Measurements from ENCODE around the gene FEZ2. TPM values are rescaled to one million over a fixed set of nuclear protein-coding genes. Genes with fewer than 3 reads are reported as not detected.

FEZ2 gene
- total and polyA plus RNA-seq, 2 of the 8 experiments (the other 6 are each of a cell fraction or from before 2014, with no cell fraction given): 7.5 to 16.4 TPM

DNA sequence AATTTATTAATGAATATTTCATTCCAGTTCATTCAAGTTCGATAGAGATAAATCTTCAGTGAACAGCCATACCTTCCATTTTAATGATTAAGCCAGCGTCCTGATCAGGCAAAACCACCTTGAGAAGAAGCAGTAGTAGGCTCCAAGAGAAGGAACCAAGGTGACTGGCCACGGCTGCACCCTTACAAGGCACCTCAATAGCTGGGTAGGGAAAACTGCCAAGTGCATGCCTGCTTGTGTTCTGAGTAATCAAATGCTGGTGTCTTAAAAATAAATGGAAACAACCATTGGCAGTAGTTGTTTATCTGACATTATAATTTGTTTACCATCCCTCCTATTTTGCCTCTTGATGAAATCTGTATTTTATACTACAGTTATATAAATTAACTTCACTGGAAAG is 10.0 kb upstream of the FEZ2 start:
- WGBS, 2 experiments (ENCODE audit: extremely low coverage in 1 of 2, insufficient coverage in 1 of 2, insufficient read length in 1 of 2, insufficient replicate concordance in 2 of 2, low coverage in 1 of 2, low lambda C conversion rate in 2 of 2, missing lambda C conversion rate in 1 of 2): 87% methylated on average over 3 of the region's 3 CpGs; no CpG with 5 or more reads in 1 of the 2 experiments
- FAIRE-seq: no peak
- CTCF ChIA-PET (ENCODE audit: partially characterized antibody): interaction anchor here (0.6 to 1.2 kb wide), 3 partner anchors 16 to 347 kb away, joined by 3 read pairs; no protein-coding TSS in a partner anchor
- Histone ChIP-seq H3K79me1 (ENCODE audit: low read depth, low read length) (no peaks in the 10 kb centered on the region), H3K4me2 (ENCODE audit: insufficient read depth in 1 of 2, low read depth in 2 of 2, low read length in 2 of 2) (no peak overlapping the region), H2BK120ac (replicated peaks; ENCODE audit: low read depth, low read length) (no peak overlapping the region), H3K18ac (ENCODE audit: extremely low read depth, low read length) (no peak overlapping the region), H3K27me3 (replicated peaks in 1 of 4; ENCODE audit: control insufficient read depth in 3 of 4, extremely low read depth in 1 of 4, insufficient read depth in 3 of 4, low read length in 3 of 4) (no peaks in the 10 kb centered on the region), H2AK5ac (ENCODE audit: low read depth, low read length) (no peak overlapping the region), H3K4me3 (ENCODE audit: extremely low read depth in 1 of 4, insufficient read depth in 2 of 4, low read depth in 3 of 4, low read length in 4 of 4) (no peak overlapping the region), H4K8ac (ENCODE audit: extremely low read depth, insufficient read depth, low read length) (no peak overlapping the region), H2BK20ac (ENCODE audit: low read length) (no peak overlapping the region), H3K36me3 (ENCODE audit: control insufficient read depth in 2 of 4, insufficient read depth in 4 of 4, low read length in 3 of 4) (no peaks in the 10 kb centered on the region), H3K4ac (replicated peaks; ENCODE audit: insufficient read length, low read depth, low read length) (no peak overlapping the region), H3K9ac (replicated peaks in 1 of 4; ENCODE audit: extremely low read depth in 1 of 4, low read depth in 3 of 4, low read length in 3 of 4) (no peak overlapping the region), H4K5ac (ENCODE audit: insufficient read length, low read depth, low read length) (no peak overlapping the region), H3K27ac (ENCODE audit: low read depth, low read length) (no peak overlapping the region), H3K23me2 (ENCODE audit: low read depth, low read length) (no peaks in the 10 kb centered on the region), H3K79me2 (ENCODE audit: control insufficient read depth in 1 of 2, insufficient read depth in 2 of 2, low read length in 2 of 2) (no peaks in the 10 kb centered on the region), H2BK5ac (ENCODE audit: low read depth, low read length) (no peak overlapping the region), H3K9me3 (ENCODE audit: insufficient read depth in 2 of 2, low read depth in 1 of 2, low read length in 1 of 2) (no peaks in the 10 kb centered on the region), H2AFZ (ENCODE audit: low read length) (no peak overlapping the region), H3K56ac (replicated peaks; ENCODE audit: insufficient read length, low read depth, low read length) (no peak overlapping the region), H4K91ac (replicated peaks; ENCODE audit: insufficient read length, low read length) (no peak overlapping the region), H3K14ac (ENCODE audit: insufficient read length) (no peak overlapping the region), H2BK12ac (ENCODE audit: low read depth, low read length) (no peak overlapping the region), H2BK15ac (ENCODE audit: low read length) (no peak overlapping the region), H4K20me1 (replicated peaks in 1 of 2; ENCODE audit: control insufficient read depth in 1 of 2, insufficient read depth in 2 of 2, low read length in 2 of 2) (no peaks in the 10 kb centered on the region), H3K23ac (ENCODE audit: insufficient read length) (no peak overlapping the region), H3K4me1 (replicated peaks in 1 of 4; ENCODE audit: control insufficient read depth in 3 of 4, insufficient read depth in 4 of 4, low read length in 3 of 4) (no peaks in the 10 kb centered on the region; a peak in 1 of 7 replicates)
- DNase-seq (ENCODE audit: low read depth in 1 of 2, low spot score in 2 of 2): no peak
- POLR2A ChIA-PET (ENCODE audit: partially characterized antibody): interaction anchor here (1.5 kb wide), 1 partner anchor 11 kb away, joined by 4 read pairs; the partner anchor contains the start of gene FEZ2
- no peak for TF ChIP-seq TCF12 (IDR thresholded peaks at IDR 0.05; ENCODE audit: low read depth, low read length)
- TF ChIP-seq SAP30 (IDR thresholded peaks at IDR 0.05; ENCODE audit: insufficient read depth, insufficient replicate concordance, low read length): no peak
- no peak for TF ChIP-seq BCL11A (IDR thresholded peaks at IDR 0.05; ENCODE audit: low read depth in 2 of 2, low read length in 2 of 2)
- TF ChIP-seq TAF7 (optimal IDR thresholded peaks at IDR 0.05; ENCODE audit: borderline replicate concordance, low read depth, low read length): no peak
- no peak for TF ChIP-seq RAD21 (IDR thresholded peaks at IDR 0.05 in 1 of 2, conservative IDR thresholded peaks at IDR 0.05 in 1 of 2; ENCODE audit: low read depth in 2 of 2, low read length in 2 of 2)
- TF ChIP-seq JUN (IDR thresholded peaks at IDR 0.05; ENCODE audit: low read depth, low read length): no peak
- no peak for TF ChIP-seq BACH1 (IDR thresholded peaks at IDR 0.05; ENCODE audit: low read length)
- TF ChIP-seq, protein P1, sequence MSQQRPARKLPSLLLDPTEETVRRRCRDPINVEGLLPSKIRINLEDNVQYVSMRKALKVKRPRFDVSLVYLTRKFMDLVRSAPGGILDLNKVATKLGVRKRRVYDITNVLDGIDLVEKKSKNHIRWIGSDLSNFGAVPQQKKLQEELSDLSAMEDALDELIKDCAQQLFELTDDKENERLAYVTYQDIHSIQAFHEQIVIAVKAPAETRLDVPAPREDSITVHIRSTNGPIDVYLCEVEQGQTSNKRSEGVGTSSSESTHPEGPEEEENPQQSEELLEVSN (IDR thresholded peaks at IDR 0.05): no peak
- no peak for TF ChIP-seq JUND (IDR thresholded peaks at IDR 0.05; ENCODE audit: low read length)
- no peak for TF ChIP-seq EP300 (IDR thresholded peaks at IDR 0.05; ENCODE audit: borderline replicate concordance in 1 of 2, low read depth in 2 of 2, low read length in 2 of 2)
- TF ChIP-seq SIN3A (conservative IDR thresholded peaks at IDR 0.05 in 1 of 2, IDR thresholded peaks at IDR 0.05 in 1 of 2; ENCODE audit: low read depth in 1 of 2, low read length in 2 of 2): no peak
- TF ChIP-seq SP1 (IDR thresholded peaks at IDR 0.05; ENCODE audit: low read depth, low read length): no peak
- no peak for TF ChIP-seq SP2 (IDR thresholded peaks at IDR 0.05; ENCODE audit: low read length)
